HG02938 (cell line): ENCODE data around the gene ZNF417.
A peak's percentile ranks its signal among the peaks of the same experiment; 100 is the strongest.
"Not testable (repeated sequence)": the region's sequence is repeated elsewhere in the genome, so short reads cannot be mapped to it uniquely, and the experiment has no call there.

Source experiments
- ATAC-seq: cut with Tn5 transposase; IDR thresholded peaks from one replicate; pipeline ENCODE4 v1.9.1; 2021; ENCODE audit warnings: mild to moderate bottlenecking, moderate library complexity; ENCODE audit not compliant: unreplicated experiment

Gene ZNF417

DNA sequence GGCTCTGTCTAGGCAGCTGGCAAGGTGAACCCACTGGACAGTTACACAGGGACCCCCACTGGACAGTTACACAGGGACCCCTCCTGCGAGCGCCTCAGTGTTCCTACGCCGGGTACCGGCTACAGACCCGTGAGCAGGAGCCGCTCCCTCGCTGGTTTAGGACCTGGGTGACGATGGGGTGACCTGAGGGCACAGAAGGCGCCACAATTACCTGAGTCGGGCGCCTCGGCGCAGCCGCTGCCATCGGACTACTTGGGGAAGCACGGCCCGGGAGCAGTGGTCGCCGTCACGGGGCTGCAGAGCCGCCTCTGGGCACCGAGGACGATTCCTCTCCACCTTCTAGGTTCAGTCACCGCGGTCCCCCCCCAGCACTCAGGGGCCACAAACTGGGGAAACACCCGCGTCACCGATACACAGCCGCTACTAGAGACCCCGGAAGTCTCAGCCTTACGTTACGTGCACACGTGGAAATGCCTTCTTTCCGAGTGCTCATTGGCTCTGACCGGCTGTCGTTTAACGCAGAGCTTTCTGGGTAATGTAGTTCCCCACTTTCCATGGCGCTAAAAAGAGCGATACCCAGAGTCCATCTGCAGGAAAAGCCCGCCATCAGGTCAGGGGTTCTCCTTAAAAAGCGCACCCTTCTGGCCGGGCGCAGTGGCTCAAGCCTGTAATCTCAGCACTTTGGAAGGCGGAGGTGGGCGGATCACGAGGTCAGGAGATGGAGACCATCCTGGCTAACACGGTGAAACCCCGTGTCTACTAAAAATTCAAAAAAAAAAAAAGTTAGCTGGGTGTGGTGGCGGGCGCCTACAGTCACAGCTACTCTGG, at the start of gene ZNF417:
TSS of gene ZNF417 (minus strand) at position 425 of the 828 bp plus-strand sequence. CDS start at position 244, 181 bp downstream.
- ATAC-seq, result peak; percentile 97

DNA sequence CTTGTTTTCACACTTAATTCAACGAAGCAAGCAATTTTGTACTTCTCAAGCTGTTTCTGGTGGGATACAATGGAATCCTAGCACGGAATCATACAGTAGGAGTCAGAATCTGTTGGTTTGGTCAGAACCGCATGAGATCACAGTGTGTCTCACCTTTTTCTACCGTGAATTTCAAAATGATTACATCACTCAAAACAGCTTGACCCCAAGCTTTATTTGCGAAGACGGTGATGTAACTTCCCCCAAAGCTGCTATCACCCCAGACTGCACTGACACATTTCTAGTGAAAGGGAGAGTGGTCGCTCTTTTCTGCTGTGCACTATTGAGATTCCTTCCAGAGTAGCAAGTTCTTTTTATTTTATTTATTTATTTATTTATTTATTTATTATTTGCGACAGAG, 48.4 kb upstream of the ZNF417 start:
- ATAC-seq, result no peak

DNA sequence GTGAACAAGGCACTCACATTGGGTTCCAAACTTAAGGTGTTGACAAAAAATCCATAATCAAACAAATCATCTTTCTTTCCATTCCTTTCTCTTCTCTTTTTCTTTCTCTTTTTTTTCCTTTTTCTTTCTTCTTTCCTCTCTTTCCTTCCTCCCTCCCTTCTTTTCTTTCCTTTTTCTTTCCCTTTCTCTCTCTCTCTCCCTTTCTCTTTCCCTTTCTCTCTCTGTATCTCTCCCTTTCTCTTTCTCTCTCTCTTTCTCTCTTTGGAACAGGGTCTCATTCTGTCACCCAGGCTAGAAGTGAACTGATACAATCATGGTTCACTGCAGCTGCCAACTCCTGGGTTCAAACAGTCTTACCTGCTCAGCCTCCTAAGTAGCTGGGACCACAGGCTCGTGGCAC, 45.4 kb upstream of the ZNF417 start:
- no peak for ATAC-seq

DNA sequence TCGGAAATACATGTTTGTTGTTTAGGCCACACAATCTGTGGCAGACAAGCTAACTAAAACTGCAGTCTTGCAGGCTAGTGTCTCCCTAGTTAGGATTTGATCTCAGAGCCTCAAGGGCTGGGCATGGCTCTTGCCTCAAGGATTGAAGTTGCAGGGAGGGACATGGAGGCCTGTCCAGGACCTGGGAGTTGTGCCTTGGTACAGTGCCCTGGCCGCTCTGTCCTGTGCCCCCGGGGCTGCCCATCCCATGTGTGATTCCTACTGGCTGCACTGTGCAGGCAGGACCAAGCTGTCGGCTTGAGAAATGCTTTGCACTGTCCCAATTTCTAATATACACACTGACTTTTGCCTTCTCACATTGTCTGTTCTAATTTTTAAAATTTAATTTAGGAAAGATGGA, 38.6 kb upstream of the ZNF417 start:
- no peak for ATAC-seq

DNA sequence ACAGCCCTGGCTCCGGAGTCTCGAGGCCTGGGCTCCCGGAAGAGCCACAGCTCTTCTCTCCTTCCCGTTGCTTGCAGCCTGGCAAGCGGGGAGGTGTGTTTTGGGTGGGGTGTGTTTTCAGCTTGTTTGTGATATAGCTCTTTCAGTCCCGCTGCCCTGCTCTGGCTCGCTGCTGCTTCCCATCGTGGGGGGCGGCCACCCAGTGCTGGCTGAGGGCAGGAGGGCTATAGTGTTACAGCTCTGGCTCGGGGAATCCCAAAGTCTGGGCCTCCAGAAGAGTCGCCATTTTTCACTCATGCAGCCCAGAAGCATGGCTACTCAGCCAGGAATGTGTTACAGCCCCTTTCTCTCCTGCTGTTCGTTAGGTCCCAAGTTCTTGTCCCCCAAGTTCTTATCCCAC, 33.3 kb upstream of the ZNF417 start:
- no peak for ATAC-seq

DNA sequence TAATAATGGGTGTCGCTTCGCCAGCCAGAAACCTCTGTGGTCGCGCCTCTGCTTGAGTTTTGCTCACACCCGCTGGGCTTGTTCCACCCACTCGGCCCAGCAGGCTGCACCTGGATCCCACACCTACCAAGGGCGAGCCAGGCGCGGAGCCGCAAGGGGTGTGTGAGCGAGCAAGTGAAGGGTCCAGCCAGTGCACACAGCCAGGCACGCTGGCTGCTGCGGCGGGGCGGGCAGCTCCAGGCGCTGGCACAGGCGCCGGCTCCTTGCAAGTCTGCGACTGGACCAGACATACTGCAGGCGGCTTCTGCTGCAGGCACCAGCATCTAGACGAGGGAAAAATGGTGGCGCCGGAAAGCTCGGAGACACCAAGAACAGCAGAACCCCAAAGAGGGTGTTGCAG, 32.9 kb upstream of the ZNF417 start:
- no peak for ATAC-seq

DNA sequence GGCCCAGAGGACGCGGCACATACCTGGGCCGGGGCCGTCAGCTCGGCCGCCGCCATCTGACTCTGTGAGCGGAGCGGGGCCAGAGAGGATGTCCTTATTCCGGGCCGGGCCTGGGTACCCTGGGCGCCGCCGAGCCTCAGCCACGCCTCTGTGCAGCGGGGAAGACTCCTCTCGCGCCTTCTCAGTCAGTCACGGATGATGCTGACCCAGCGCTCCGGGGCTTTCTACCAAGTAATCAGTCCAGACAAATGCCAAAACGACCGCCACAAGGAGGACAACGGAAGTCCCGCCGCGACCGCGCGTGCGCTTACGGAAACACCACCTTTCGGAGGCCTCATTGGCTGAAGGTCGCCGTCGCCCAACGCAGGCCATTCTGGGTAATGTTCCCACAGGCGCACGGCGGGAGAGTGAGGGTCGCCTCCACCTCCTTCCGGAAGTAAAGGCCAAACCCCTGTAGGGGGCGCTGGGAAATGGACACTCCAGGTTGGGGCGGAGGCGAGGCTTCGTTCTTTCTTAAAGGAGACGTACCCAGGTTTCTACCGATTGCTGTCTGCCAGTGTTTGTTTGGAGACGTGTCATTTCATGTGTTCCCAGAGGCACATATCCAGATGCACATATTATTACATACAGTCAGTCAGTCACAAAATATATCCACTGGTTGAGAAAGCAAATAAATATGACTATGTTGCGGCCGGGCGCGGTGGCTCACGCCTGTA, 31.2 kb upstream of the ZNF417 start, which contains the start of gene ZNF256:
TSS of gene ZNF256 (minus strand) at position 288 of the 716 bp plus-strand sequence. CDS start at position 56, 232 bp downstream.
- ATAC-seq, result peak; percentile 85

DNA sequence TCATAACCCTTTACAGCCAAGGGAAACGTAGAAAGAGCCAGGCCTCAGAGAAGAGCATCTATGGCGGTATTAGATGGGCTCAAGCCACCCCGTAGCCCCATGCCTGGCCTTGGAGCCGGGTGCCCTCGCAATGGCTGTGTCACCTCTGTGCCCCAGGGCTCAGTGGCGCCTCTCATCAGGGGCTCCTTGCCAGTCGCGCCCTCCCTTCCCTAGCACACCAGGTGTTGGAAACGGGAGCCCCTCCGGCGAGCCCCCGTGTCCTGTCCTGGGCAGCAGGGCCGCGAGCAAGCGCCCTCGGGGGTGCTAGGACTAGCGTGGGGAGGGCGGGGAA, 30.7 kb upstream of the ZNF417 start:
- peak; percentile 19 for ATAC-seq

DNA sequence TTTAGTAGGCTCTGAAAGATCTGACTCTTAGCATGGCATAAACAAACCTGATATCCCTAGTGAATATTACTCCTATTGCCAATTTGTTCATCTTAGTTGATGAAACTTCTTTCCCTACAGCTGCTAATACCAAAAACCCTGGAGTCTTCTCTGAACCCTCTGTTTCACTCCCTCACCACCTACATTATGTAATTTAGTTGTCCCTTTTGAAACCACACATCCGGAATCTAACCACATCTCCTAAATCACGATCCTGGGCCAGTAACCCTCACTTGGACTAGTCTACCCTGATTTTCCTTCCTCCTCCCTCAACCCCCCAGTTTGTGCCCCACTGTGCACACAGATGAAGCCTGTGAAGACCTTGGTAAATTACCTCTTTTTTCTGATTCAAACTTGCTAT, 29.9 kb upstream of the ZNF417 start:
- ATAC-seq, result no peak

DNA sequence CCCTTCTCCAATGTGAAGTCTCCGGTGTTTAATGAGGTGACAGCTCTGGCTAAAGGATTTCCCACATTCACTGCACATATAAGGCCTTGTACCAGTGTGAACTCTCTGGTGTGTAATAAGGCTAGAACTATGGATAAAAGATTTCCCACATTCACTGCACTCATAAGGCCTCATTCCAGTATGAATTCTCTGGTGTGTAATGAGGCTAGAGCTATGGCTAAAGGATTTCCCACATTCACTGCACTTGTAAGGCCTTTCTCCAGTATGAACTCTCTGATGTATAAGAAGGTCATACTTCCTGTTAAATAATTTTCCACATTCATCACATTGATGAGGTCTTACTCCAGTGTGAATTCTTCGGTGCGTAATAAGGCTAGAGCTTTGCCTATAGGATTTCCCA, 25.2 kb upstream of the ZNF417 start:
- no peak for ATAC-seq

DNA sequence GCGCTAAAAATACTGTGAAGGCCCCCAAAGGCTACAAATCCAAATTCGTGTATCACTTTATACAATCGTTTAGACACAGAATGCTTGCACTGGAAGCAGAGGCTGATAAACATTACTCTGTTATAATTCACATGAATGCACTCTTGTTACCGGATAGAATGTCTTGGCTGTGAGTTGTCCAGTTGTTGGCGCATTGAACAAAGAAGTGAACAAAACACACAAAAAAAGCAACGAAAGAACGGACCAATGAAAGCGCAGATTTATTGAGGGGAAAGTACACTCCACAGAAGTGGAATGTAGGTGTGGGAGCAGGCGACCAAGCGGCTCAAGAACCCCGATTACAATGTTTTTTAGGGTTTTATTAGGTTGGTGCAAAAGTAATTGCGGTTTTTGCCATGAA, 19.3 kb upstream of the ZNF417 start:
- ATAC-seq, result no peak

DNA sequence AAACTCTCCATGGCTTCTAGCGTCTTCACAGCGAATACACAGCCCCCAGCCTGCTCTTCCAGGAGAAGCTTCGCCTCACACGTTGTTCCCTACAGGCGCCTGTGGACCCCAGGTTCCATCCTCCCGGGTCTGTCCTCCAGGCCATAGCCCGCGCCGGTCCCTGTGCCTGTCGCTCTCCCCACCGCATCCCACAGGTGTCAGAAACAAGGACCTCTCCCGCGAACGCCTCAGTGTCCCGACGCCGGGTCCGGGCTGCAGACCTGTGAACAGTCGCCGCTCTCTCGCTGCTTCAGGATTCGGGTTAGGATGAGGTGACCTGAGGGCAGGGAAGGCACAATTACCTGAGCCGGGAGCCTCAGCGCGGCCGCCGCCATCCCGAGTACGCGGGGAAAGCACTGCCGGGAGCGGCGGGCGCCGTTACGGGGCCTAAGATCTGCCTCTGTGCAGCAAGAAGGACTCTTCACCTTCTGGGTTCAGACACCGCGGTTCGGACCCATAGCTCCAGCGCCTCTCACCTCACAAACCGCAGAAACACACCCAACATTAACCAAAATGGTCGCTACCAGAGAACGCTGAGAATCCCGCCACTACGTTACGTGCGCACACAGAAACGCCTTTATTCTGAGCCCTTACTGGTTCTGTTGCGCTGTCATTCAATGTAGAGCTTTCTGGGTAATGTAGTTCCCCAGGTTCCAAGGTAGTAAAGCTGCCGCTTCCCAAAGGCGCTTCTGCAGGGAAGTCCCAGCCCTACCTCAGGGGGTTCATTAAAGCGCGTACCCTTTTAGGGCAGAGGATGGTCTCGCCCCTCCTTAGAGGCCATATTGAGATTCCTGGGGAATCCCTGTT, 18.7 kb upstream of the ZNF417 start, which contains the start of gene ZNF418:
TSS of gene ZNF418 (minus strand) at position 583 of the 846 bp plus-strand sequence. CDS start 1,580 bp downstream, outside the sequence.
- ATAC-seq, result no peak

DNA sequence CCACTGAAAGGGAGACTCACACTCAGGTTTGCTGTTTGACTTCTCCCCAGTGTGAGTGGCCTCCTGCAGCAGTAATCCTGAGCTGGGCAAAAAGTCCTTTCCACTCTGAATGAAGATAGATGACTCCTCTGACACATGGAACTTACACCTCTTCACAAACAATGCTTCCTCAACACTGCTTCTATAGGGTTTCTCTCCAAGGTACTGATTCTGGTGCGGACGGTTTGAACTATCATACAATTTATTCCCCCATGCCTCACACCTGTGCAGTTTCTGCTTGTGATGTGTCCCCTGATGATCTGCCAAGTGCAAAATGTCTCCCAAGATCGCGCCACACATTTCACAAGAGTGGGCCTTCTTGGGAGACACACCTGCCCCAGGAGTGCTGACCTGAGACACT, 11.2 kb upstream of the ZNF417 start:
- no peak for ATAC-seq

DNA sequence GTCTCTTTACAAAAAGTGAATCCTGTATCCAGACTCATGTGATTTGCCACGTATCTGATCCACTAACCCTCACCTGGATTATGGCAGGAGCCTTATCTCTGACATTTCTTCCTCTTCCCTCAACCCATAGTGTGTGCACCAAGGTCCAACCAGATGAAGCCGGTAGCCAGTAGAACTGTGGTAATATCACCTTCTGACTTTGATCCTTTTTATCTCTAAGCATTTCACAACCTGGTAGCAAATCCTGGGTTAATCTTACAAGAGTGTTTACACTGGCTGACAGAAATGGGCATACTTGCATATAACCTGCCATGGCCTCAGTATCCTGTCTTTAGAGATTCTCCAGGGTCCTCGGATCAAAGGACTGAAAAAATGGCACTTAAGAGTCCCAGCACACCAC, 1.9 kb downstream of the ZNF417 start:
- ATAC-seq, result no peak

DNA sequence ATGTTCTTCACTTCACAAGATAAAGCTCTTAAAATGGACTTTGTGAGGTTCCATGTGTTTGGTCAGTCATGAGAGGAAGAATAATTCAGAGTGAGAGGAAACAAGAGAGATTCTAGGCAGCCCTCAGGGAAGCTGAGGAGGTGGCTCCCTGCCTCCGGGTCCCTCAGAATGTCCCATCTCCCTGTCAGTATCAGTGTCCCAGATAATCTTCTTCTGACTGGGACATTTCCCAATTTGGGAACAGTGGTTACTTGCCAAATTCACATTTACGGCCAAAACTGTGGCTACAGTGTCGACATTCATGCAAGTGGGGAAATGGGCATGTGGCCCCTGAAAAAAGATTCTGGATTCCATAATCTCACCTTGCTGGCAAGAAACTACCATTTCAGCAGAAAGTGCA, 9.0 kb downstream of the ZNF417 start:
- ATAC-seq, result no peak

DNA sequence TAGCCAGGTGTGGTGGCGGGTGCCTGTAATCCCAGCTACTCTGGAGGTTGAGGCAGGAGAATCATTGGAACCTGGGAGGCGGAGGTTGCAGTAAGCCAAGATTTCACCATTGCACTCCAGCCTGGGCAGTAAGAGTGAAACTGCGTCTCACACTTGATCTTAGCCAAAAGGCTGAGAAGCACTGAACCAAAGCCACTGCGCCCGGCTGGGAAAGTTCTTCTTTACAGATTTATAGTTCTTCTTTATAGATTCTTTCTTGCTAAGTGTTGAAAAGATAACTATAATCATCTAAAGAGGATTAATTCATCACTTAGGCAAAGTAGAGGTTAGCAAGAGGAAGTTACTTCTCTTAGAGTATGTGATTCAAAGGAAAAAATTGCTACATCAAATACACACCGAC, 11.1 kb downstream of the ZNF417 start:
- no peak for ATAC-seq

DNA sequence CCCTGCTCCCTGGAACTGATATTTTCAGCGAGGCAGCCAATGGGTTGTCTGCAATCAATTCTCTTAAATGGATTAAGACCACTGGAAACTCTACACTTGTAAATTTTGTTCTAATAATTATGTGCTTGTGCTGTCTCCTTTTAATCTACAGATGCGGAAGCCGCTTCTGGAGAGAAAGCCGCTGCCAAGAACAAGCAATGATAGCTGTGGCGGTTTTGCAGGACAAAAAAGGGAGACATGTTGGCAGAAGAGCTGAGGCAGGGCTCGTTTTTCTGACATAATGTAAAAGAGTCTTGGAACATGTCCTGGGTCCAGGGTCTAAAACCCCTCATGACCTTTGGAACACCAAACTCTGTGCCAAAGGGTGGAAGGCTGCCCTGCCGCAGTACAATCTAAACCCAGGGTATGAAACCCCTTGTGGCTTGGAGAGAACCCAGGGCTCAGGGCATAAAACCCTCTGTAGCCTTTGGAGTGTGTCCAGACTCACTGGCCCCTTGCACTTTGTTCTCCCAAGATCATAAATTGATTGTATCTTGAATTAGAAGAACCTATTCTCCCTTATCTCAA, 12.7 kb downstream of the ZNF417 start:
- ATAC-seq, result no peak

DNA sequence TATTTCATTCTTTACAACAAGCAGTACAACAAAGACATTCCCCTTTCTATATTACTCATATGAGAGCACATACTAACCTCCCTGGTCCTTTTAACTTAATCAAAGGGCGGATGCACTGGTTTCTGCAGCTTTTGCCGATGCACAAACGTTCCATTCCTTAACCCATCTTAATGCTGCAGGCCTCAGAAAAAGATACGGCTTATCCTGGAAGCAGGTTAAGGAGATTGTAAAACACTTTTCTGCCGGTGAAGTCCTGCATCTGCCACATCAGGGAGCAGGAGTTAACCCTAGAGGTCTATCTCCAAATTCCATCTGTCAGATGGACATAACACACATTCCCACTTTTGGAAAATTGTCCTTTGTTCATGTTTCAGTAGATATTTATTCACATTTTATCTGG, 16.1 kb downstream of the ZNF417 start:
- no peak for ATAC-seq

DNA sequence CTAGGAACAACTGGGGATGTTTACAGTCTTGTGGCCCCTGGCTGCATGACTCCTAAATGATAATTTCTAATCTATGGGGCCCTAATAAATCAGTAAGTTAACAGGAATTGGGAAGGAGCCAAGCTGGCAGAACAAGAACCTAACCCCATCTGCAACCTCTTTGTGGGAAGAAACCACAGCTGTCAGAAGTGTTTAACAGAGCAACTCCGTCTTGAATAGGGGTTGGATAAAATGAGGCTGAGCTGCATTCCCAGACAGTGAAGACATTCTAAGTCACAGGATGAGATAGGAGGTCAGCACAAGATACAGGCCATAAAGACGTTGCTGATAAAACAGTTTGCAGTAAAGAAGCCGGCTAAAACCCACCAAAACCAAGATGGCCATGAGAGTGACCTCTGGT, 25.7 kb downstream of the ZNF417 start:
- ATAC-seq, result not testable (repeated sequence)

DNA sequence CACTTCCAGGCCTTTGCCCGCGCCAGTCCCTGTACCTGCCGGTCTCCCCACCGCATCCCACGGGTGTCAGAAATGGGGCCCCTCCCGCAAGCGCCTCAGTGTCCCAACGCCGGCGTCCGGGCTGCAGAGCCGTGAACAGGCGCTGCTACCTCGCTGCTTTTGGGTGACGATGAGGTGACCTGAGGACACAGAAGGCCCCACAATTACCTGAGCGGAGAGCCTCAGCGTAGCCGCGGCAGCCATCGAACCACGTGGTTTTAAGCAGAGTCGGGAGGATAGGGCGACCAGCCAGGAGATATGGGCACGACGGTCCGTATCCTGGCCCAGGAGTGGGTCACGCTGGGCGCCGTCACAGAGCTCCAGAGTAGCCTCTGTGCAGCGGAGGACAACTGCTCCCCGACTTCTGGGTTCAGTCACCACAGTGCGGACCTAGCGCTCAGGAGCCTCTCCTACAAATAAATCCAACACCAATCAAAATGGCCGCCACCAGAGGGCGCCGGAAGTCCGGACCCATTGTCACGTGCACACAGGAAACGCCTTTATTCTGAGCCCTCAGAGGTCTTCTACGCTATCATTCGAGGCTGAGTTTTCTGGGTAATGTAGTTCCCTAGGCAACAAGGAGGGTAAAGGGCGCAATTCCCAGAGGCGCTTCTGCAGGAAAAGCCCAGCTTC, 27.7 kb downstream of the ZNF417 start, which contains the start of gene ZNF814:
TSS of gene ZNF814 (minus strand) at position 478 of the 672 bp plus-strand sequence. CDS start at position 243, 235 bp downstream.
- peak; percentile 64 for ATAC-seq
